Upper lobe of right lung (tissue), 1 donor: Measurements from ENCODE around the gene HOXA2. TPM values are rescaled to one million over a fixed set of nuclear protein-coding genes. Genes with fewer than 3 reads are reported as not detected.

Source experiments
- ATAC-seq: fragments of 200-7000 bp; cut with Tn5 transposase; one replicate; pipeline ENCODE4 v1.9.1; 2020; ENCODE audit warnings: mild to moderate bottlenecking, moderate library complexity
- DNase-seq: peaks from one replicate; pipeline ENCODE4 v3.0.0-alpha.2; 2020
- H3K27ac ChIP-seq: fragments of 200-600 bp; one replicate; pipeline ENCODE4 v1.8.0; 2022
- H3K27me3 ChIP-seq: fragments of 200-600 bp; one replicate; pipeline ENCODE4 v1.8.0; 2022; ENCODE audit warnings: mild to moderate bottlenecking
- H3K36me3 ChIP-seq: fragments of 200-600 bp; one replicate; pipeline ENCODE4 v1.8.0; 2022
- H3K4me1 ChIP-seq: fragments of 200-600 bp; one replicate; pipeline ENCODE4 v1.8.0; 2022
- H3K4me3 ChIP-seq: fragments of 200-600 bp; one replicate; pipeline ENCODE4 v1.8.0; 2022; ENCODE audit warnings: mild to moderate bottlenecking
- H3K9me3 ChIP-seq: fragments of 200-600 bp; one replicate; pipeline ENCODE4 v1.8.0; 2022
- CTCF ChIP-seq: fragments of 200-600 bp; IDR thresholded peaks from one replicate; pipeline ENCODE4 v1.8.0; 2022; ENCODE audit warnings: antibody characterized with exemption
- intact Hi-C: fragments of 100-400 bp; cut with DNase I; formaldehyde crosslinking; loops from one replicate; pipeline ENCODE4 v1.11.0; 2022
- total RNA-seq: library from RNA; stranded (reverse); fragmentation: NEBNext Ultra II Directional; extraction: Animal tissue kit (Norgen Biotek cat#: 25700); gene quantifications from one replicate; pipeline ENCODE4 v1.2.1, GENCODE V29; 2021
- donor health status: DM: no; HTN: yes; CAD: no; lungs with severe emphysema.

HOXA2 gene
- total RNA-seq, 1 donor from 2014 or later = 2.1 TPM

GRCh38 chr7:27107391-27108381 lies 5.2 kb upstream of the HOXA2 start:
- TF ChIP-seq CTCF = no peak
- peaks cover 19% of the 10 kb centered on the region for H3K27me3 ChIP-seq
- ATAC-seq = peak; percentile 29
- H3K4me3 ChIP-seq = peak overlapping the region; percentile 46
- intact Hi-C loops = loop anchor here (10.0 kb wide), 1 partner anchor 253 kb away; no protein-coding TSS in a partner anchor
- no peaks in the 10 kb centered on the region for H3K36me3 ChIP-seq
- H3K9me3 ChIP-seq = no peaks in the 10 kb centered on the region
- H3K4me1 ChIP-seq = peaks cover 18% of the 10 kb centered on the region
- H3K27ac ChIP-seq = peak overlapping the region; percentile 91
- no peak for DNase-seq

GRCh38 chr7:27106901-27107240 lies 4.4 kb upstream of the HOXA2 start:
- ATAC-seq = no peak
- intact Hi-C loops = loop anchor here (10.0 kb wide), 1 partner anchor 252 kb away; no protein-coding TSS in a partner anchor
- TF ChIP-seq CTCF = no peak
- H3K27me3 ChIP-seq = peaks cover 20% of the 10 kb centered on the region
- H3K27ac ChIP-seq = peak overlapping the region; percentile 91
- no peaks in the 10 kb centered on the region for H3K36me3 ChIP-seq
- DNase-seq = no peak
- peaks cover 18% of the 10 kb centered on the region for H3K4me1 ChIP-seq
- H3K9me3 ChIP-seq = no peaks in the 10 kb centered on the region
- H3K4me3 ChIP-seq = peak overlapping the region; percentile 46

- Histone ChIP-seq H3K27me3 (peaks cover 26% of the 10 kb centered on the region), H3K9me3 (no peaks in the 10 kb centered on the region), H3K4me1 (peaks cover 18% of the 10 kb centered on the region), H3K36me3 (no peaks in the 10 kb centered on the region), H3K4me3 (peak overlapping the region; percentile 46), H3K27ac (peak overlapping the region; percentile 91)
- DNase-seq (no peak), ATAC-seq (no peak)
- TF ChIP-seq CTCF = no peak
- intact Hi-C loops = loop anchor here (10.0 kb wide), 1 partner anchor 252 kb away; no protein-coding TSS in a partner anchor
These were observed 3.9 kb upstream of the HOXA2 start for GRCh38 chr7:27106181-27106900.

DNA sequence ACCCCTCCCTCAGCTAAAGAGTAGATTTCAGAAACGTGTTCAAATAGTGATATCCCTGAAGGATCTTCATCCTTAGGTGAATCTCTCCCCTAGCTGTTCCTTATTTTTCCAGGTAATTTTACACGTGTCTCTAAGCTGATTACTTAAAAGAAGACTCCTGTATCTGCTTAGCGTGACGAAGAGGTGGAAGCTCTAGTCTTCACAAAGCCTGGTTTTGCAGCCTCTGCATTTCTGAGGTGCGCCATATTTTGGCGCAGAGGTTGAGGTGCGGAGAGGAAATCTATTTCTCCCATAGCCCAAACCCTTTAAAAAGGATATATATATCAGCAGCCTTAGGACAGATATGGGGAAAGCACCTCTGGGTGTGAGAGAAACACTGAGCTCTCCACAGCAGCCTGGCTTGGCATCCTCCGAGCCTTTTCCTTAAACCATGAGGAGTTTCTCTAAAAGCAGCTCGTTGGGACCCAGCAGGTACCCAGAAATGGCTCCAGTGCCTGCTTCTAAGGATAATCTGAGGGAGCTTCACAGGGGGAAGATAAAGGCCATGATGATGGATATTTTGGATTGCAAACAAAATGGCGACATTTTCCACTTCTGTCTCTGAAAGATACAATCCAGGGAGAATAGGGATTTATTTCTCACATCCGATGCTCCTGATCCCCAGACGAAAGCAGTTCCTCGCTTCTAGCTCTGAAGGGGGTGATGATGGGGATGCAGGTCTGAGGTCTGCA lies 3.0 kb upstream of the HOXA2 start:
- Histone ChIP-seq H3K4me3 (peak overlapping the region; percentile 46), H3K27ac (peak overlapping the region; percentile 91), H3K27me3 (peaks cover 26% of the 10 kb centered on the region), H3K36me3 (no peaks in the 10 kb centered on the region), H3K9me3 (no peaks in the 10 kb centered on the region), H3K4me1 (peaks cover 21% of the 10 kb centered on the region)
- no peak for ATAC-seq
- intact Hi-C loops = loop anchor here (10.0 kb wide), 1 partner anchor 251 kb away; no protein-coding TSS in a partner anchor
- no peak for TF ChIP-seq CTCF
- no peak for DNase-seq
